GM21619 (cell line): ENCODE measurements around the gene TMEM238.
"Not testable (repeated sequence)": the region's sequence is repeated elsewhere in the genome, so short reads cannot be mapped to it uniquely, and the experiment has no call there.

Experiments
- ATAC-seq: cut with Tn5 transposase; IDR thresholded peaks from one replicate; pipeline ENCODE4 v1.9.1; 2021; ENCODE audit not compliant: unreplicated experiment

The TMEM238 gene

GRCh38 chr19:55402509-55402908, 18.4 kb upstream of the TMEM238 start:
- no peak for ATAC-seq

GRCh38 chr19:55401390-55401789, 17.3 kb upstream of the TMEM238 start:
- not testable (repeated sequence) for ATAC-seq

GRCh38 chr19:55400281-55401087, 16.4 kb upstream of the TMEM238 start:
- no peak for ATAC-seq

- ATAC-seq: no peak
These were observed 14.3 kb upstream of the TMEM238 start for GRCh38 chr19:55398200-55398925.

GRCh38 chr19:55392820-55393761, 9.0 kb upstream of the TMEM238 start:
- ATAC-seq: no peak

GRCh38 chr19:55391702-55392615, 7.9 kb upstream of the TMEM238 start:
- ATAC-seq: no peak

GRCh38 chr19:55391191-55391670, 7.1 kb upstream of the TMEM238 start:
- ATAC-seq: no peak

- ATAC-seq: no peak
These were observed 6.4 kb upstream of the TMEM238 start for GRCh38 chr19:55390461-55390880.

- no peak for ATAC-seq
These were observed 5.6 kb upstream of the TMEM238 start for GRCh38 chr19:55389386-55390317.

- no peak for ATAC-seq
These were observed 3.8 kb upstream of the TMEM238 start for GRCh38 chr19:55387736-55388497.

- ATAC-seq: no peak
These were observed 2.4 kb upstream of the TMEM238 start for GRCh38 chr19:55386493-55386971.

- ATAC-seq: peak; percentile 71
These were observed 1.8 kb upstream of the TMEM238 start, which contains the start of gene RPL28 for GRCh38 chr19:55385724-55386492. Gene RPL28, plus strand, starts transcription at chr19:55385932. Its CDS starts 426 bp downstream, at chr19:55386358.

- ATAC-seq: peak; percentile 50
These were observed 1.0 kb upstream of the TMEM238 start for GRCh38 chr19:55384920-55385723.

GRCh38 chr19:55383279-55384130, 587 bp downstream of the TMEM238 start:
- ATAC-seq: no peak

- no peak for ATAC-seq
These were observed 1.5 kb downstream of the TMEM238 start for GRCh38 chr19:55382522-55383054.
